ENCODE results near the gene SMLR1. TPM values are rescaled to one million over a fixed set of nuclear protein-coding genes. Genes with fewer than 3 reads are reported as not detected.

SMLR1 gene
- total and polyA plus RNA-seq, 2 donors (not counting 3 experiments of a cell fraction or from before 2014, with no cell fraction given): not detected

DNA sequence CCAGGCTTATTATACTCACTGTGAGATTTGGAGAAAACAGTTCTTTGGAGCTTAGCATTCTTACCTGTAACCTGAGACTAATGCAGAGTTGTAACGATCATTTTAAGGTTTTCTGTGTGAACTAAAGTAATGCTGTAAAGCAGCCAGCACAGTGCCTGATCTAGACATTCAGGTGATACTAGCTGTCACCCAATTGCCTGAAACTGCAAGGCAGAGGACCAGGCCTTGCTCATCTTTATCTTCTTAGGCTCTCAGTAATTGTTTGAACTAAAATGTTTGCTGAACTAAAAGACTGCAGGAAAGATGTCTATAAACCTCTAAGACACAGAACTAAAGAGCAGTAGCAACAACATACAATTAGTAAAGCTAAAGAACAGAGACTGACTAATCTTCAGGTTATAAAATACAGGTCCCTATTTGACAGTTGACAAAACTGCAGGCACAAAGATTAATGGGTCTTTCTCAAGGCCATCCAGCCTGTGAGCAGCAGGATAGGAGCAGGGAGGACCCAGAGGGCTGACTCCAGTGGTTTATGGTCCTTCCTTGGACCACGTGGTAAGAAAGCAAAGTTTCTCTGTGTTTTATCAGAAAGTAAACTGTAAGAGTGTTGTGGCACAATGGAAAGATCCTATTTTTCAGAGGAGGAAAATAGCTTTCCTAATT, 31.4 kb downstream of the SMLR1 start:
- Histone ChIP-seq H3K27me3 (ENCODE audit: control insufficient read depth in 2 of 2, insufficient read depth in 2 of 2, low read length in 2 of 2) (no peaks in the 10 kb centered on the region), H3K4me1 (ENCODE audit: control insufficient read depth, extremely low read depth, insufficient read depth, low read length) (no peaks in the 10 kb centered on the region), H2AFZ (ENCODE audit: low read depth, low read length) (no peak overlapping the region), H4K20me1 (replicated peaks; ENCODE audit: control insufficient read depth, extremely low read depth, insufficient read depth, low read length) (no peaks in the 10 kb centered on the region), H3K27ac (ENCODE audit: insufficient read depth, low read depth, low read length) (no peak overlapping the region), H3K4me2 (ENCODE audit: insufficient read depth, low read length) (no peak overlapping the region), H3K36me3 (ENCODE audit: control insufficient read depth in 2 of 2, extremely low read depth in 1 of 2, insufficient read depth in 2 of 2, low read length in 2 of 2) (no peaks in the 10 kb centered on the region), H3K4me3 (replicated peaks in 1 of 3; ENCODE audit: insufficient read depth in 1 of 3, low read depth in 1 of 3, low read length in 3 of 3) (no peak overlapping the region), H3K79me2 (ENCODE audit: control insufficient read depth, insufficient read depth, low read length) (no peaks in the 10 kb centered on the region), H3K9ac (replicated peaks; ENCODE audit: extremely low read depth, insufficient read depth, low read length) (no peak overlapping the region), H3K9me1 (replicated peaks; ENCODE audit: control insufficient read depth, extremely low read depth, insufficient read depth, low read length) (no peaks in the 10 kb centered on the region), H3K9me3 (replicated peaks; ENCODE audit: control insufficient read depth, insufficient read depth, low read length) (no peaks in the 10 kb centered on the region)
- BruUV-seq (replicated peaks): no TSS peak
- dilution Hi-C loops (cut with MboI; ENCODE audit: extremely low pct_ligation_motif_present, low sequenced_read_pairs) (no loop called here), intact Hi-C loops (cut with micrococcal nuclease) (no loop called here)
- FAIRE-seq: no peak
- ChIA-PET POLR2A (no interaction called here), CTCF (interaction anchor here (6.1 kb wide), 1 partner anchor 13 kb away, joined by 39 read pairs; no protein-coding TSS in a partner anchor)
- no peak for DNase-seq (ENCODE audit: low read depth, low spot score)
- TF ChIP-seq EZH2 (IDR thresholded peaks at IDR 0.05; ENCODE audit: borderline replicate concordance, low read depth, low read length, severe bottlenecking) (no peak), POLR2A (IDR thresholded peaks at IDR 0.05; ENCODE audit: low read depth, low read length) (no peak), FOS (IDR thresholded peaks at IDR 0.05; ENCODE audit: borderline replicate concordance, insufficient read depth, low read length) (no peak), MAX (IDR thresholded peaks at IDR 0.05; ENCODE audit: insufficient read depth, insufficient read length) (no peak), POLR2AphosphoS5 (IDR thresholded peaks at IDR 0.05; ENCODE audit: insufficient read depth, low read depth, low read length) (no peak), GATA2 (IDR thresholded peaks at IDR 0.05; ENCODE audit: insufficient read depth, insufficient read length, low read depth, low read length) (no peak), MYC (IDR thresholded peaks at IDR 0.05; ENCODE audit: low read depth, low read length) (no peak), JUN (IDR thresholded peaks at IDR 0.05; ENCODE audit: borderline replicate concordance, insufficient read depth, insufficient read length, low read depth) (no peak)
- TF ChIP-seq, protein P1, sequence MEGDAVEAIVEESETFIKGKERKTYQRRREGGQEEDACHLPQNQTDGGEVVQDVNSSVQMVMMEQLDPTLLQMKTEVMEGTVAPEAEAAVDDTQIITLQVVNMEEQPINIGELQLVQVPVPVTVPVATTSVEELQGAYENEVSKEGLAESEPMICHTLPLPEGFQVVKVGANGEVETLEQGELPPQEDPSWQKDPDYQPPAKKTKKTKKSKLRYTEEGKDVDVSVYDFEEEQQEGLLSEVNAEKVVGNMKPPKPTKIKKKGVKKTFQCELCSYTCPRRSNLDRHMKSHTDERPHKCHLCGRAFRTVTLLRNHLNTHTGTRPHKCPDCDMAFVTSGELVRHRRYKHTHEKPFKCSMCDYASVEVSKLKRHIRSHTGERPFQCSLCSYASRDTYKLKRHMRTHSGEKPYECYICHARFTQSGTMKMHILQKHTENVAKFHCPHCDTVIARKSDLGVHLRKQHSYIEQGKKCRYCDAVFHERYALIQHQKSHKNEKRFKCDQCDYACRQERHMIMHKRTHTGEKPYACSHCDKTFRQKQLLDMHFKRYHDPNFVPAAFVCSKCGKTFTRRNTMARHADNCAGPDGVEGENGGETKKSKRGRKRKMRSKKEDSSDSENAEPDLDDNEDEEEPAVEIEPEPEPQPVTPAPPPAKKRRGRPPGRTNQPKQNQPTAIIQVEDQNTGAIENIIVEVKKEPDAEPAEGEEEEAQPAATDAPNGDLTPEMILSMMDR (IDR thresholded peaks at IDR 0.05; ENCODE audit: extremely low read depth in 1 of 2, insufficient read depth in 1 of 2, low read depth in 1 of 2, low read length in 2 of 2): no peak
